NAMALWA (cell line): ENCODE measurements around the gene PIK3CA.
"Not testable (repeated sequence)": the region's sequence is repeated elsewhere in the genome, so short reads cannot be mapped to it uniquely, and the experiment has no call there.

ENCODE experiments used
- DNase-seq: peaks from one replicate; pipeline ENCODE4 v3.0.0-alpha.2; 2015; ENCODE audit warnings: low spot score

PIK3CA gene

GRCh38 chr3:179147873-179148615 lies at the start of gene PIK3CA:
TSS of gene PIK3CA (plus strand) at chr3:179148357. CDS start at chr3:179198826, 50,469 bp downstream.
- peak; percentile 100 for DNase-seq

- DNase-seq, result no peak
These were observed 49.6 kb upstream of the PIK3CA start for GRCh38 chr3:179098388-179099077.

- no peak for DNase-seq
These were observed 47.5 kb upstream of the PIK3CA start for GRCh38 chr3:179100652-179101051.

- DNase-seq, result no peak
These were observed 42.3 kb upstream of the PIK3CA start for GRCh38 chr3:179105881-179106280.

GRCh38 chr3:179107617-179108016 lies 40.5 kb upstream of the PIK3CA start:
- no peak for DNase-seq

- DNase-seq, result no peak
These were observed 40.1 kb upstream of the PIK3CA start for GRCh38 chr3:179108086-179108485.

- DNase-seq, result no peak
These were observed 34.3 kb upstream of the PIK3CA start for GRCh38 chr3:179113903-179114302.

GRCh38 chr3:179115444-179115843 lies 32.7 kb upstream of the PIK3CA start:
- not testable (repeated sequence) for DNase-seq

GRCh38 chr3:179116816-179117215 lies 31.3 kb upstream of the PIK3CA start:
- no peak for DNase-seq

- DNase-seq, result not testable (repeated sequence)
These were observed 15.8 kb upstream of the PIK3CA start for GRCh38 chr3:179132191-179132890.

GRCh38 chr3:179133575-179133974 lies 14.6 kb upstream of the PIK3CA start:
- DNase-seq, result peak; percentile 46

- DNase-seq, result no peak
These were observed 12.0 kb upstream of the PIK3CA start for GRCh38 chr3:179136195-179136594.

GRCh38 chr3:179141890-179142289 lies 6.3 kb upstream of the PIK3CA start:
- DNase-seq, result no peak

- DNase-seq, result peak; percentile 93
These were observed 1.1 kb upstream of the PIK3CA start for GRCh38 chr3:179146911-179147513.

GRCh38 chr3:179147514-179147872 lies 664 bp upstream of the PIK3CA start:
- DNase-seq, result no peak

GRCh38 chr3:179148616-179149405 lies 654 bp downstream of the PIK3CA start:
- DNase-seq, result peak; percentile 79

GRCh38 chr3:179149406-179149867 lies 1.3 kb downstream of the PIK3CA start:
- peak; percentile 75 for DNase-seq

- DNase-seq, result no peak
These were observed 1.8 kb downstream of the PIK3CA start for GRCh38 chr3:179149951-179150350.

GRCh38 chr3:179150610-179151009 lies 2.5 kb downstream of the PIK3CA start:
- DNase-seq, result no peak

GRCh38 chr3:179151474-179151873 lies 3.3 kb downstream of the PIK3CA start:
- DNase-seq, result no peak

- DNase-seq, result no peak
These were observed 8.0 kb downstream of the PIK3CA start for GRCh38 chr3:179156170-179156569.

GRCh38 chr3:179156775-179157174 lies 8.6 kb downstream of the PIK3CA start:
- DNase-seq, result no peak
